ENCODE results near the gene NRROS.

GRCh38 chr3:196620161-196620604 lies 19.3 kb upstream of the NRROS start:
- TF ChIP-seq YY1 (IDR thresholded peaks at IDR 0.05; ENCODE audit: insufficient read depth, insufficient read length) (no peak), ZNF274 (IDR thresholded peaks at IDR 0.05; ENCODE audit: low read depth, low read length) (no peak)

Data from NT2/D1 (cell line).